ENCODE results near the gene NRM.

Gene NRM

GRCh38 chr6:30716879-30717128 is 26.0 kb upstream of the NRM start:
- Histone ChIP-seq H3K9me2 (replicated peaks; ENCODE audit: insufficient read depth, low read length) (no peaks in the 10 kb centered on the region), H4K20me1 (ENCODE audit: low read depth, low read length) (peaks cover 3% of the 10 kb centered on the region; the same call in 1 of the 2 replicates), H3K4me3 (ENCODE audit: insufficient read depth, low read length, poor library complexity, severe bottlenecking) (peak overlapping the region; percentile 52), H3K27ac (ENCODE audit: low read depth, low read length) (peak overlapping the region; percentile 83), H3K9ac (ENCODE audit: low read length) (peak overlapping the region; percentile 57), H3K36me3 (ENCODE audit: low read length) (peaks cover 14% of the 10 kb centered on the region), H2AFZ (ENCODE audit: low read depth, low read length, severe bottlenecking) (peak overlapping the region; percentile 3), H3K9me3 (ENCODE audit: insufficient read depth, low read length) (no peaks in the 10 kb centered on the region), H3F3A (ENCODE audit: insufficient read depth) (peaks cover 56% of the 10 kb centered on the region), H3K79me2 (ENCODE audit: insufficient read depth, low read length) (peaks cover 25% of the 10 kb centered on the region), H3K27me3 (ENCODE audit: low read length) (no peaks in the 10 kb centered on the region), H3K4me2 (ENCODE audit: low read depth, low read length, poor library complexity, severe bottlenecking) (peak overlapping the region; percentile 81)
- TF ChIP-seq CTCF (IDR thresholded peaks at IDR 0.05; ENCODE audit: insufficient read depth, low read length, poor library complexity, severe bottlenecking) (no peak), EZH2phosphoT487 (conservative IDR thresholded peaks at IDR 0.05; ENCODE audit: low read length) (no peak)

- TF ChIP-seq EZH2phosphoT487 (conservative IDR thresholded peaks at IDR 0.05; ENCODE audit: low read length) (no peak), CTCF (IDR thresholded peaks at IDR 0.05; ENCODE audit: insufficient read depth, low read length, poor library complexity, severe bottlenecking) (no peak)
- H3K4me2 ChIP-seq (ENCODE audit: low read depth, low read length, poor library complexity, severe bottlenecking) = no peak overlapping the region
- H3K4me3 ChIP-seq (ENCODE audit: insufficient read depth, low read length, poor library complexity, severe bottlenecking) = no peak overlapping the region
- no peak overlapping the region; the same call in 1 of the 2 replicates for H3K9ac ChIP-seq (ENCODE audit: low read length)
- no peaks in the 10 kb centered on the region for H3K9me3 ChIP-seq (ENCODE audit: insufficient read depth, low read length)
- H3K27me3 ChIP-seq (ENCODE audit: low read length) = no peaks in the 10 kb centered on the region
- H3K36me3 ChIP-seq (ENCODE audit: low read length) = peaks cover 6% of the 10 kb centered on the region; the same call in 1 of the 2 replicates
- H2AFZ ChIP-seq (ENCODE audit: low read depth, low read length, severe bottlenecking) = no peak overlapping the region
- peaks cover 35% of the 10 kb centered on the region for H3F3A ChIP-seq (ENCODE audit: insufficient read depth)
- H4K20me1 ChIP-seq (ENCODE audit: low read depth, low read length) = no peaks in the 10 kb centered on the region
- H3K27ac ChIP-seq (ENCODE audit: low read depth, low read length) = no peak overlapping the region
- no peaks in the 10 kb centered on the region for H3K9me2 ChIP-seq (replicated peaks; ENCODE audit: insufficient read depth, low read length)
- 0 out of 2 replicates have a peak, but pooled peaks cover 2% of the 10 kb centered on the region for H3K79me2 ChIP-seq (ENCODE audit: insufficient read depth, low read length)
These were observed 23.5 kb upstream of the NRM start for GRCh38 chr6:30714263-30714662.

GRCh38 chr6:30712441-30712945 is 21.7 kb upstream of the NRM start:
- peaks cover 26% of the 10 kb centered on the region for H3F3A ChIP-seq (ENCODE audit: insufficient read depth)
- H3K9me2 ChIP-seq (replicated peaks; ENCODE audit: insufficient read depth, low read length) = no peaks in the 10 kb centered on the region
- no peaks in the 10 kb centered on the region for H3K27me3 ChIP-seq (ENCODE audit: low read length)
- no peaks in the 10 kb centered on the region for H3K9me3 ChIP-seq (ENCODE audit: insufficient read depth, low read length)
- H3K4me3 ChIP-seq (ENCODE audit: insufficient read depth, low read length, poor library complexity, severe bottlenecking) = no peak overlapping the region
- TF ChIP-seq CTCF (IDR thresholded peaks at IDR 0.05; ENCODE audit: insufficient read depth, low read length, poor library complexity, severe bottlenecking) (no peak), EZH2phosphoT487 (conservative IDR thresholded peaks at IDR 0.05; ENCODE audit: low read length) (no peak)
- no peaks in the 10 kb centered on the region for H3K79me2 ChIP-seq (ENCODE audit: insufficient read depth, low read length)
- H3K4me2 ChIP-seq (ENCODE audit: low read depth, low read length, poor library complexity, severe bottlenecking) = no peak overlapping the region
- H4K20me1 ChIP-seq (ENCODE audit: low read depth, low read length) = no peaks in the 10 kb centered on the region
- H3K9ac ChIP-seq (ENCODE audit: low read length) = no peak overlapping the region
- no peak overlapping the region for H3K27ac ChIP-seq (ENCODE audit: low read depth, low read length)
- no peak overlapping the region for H2AFZ ChIP-seq (ENCODE audit: low read depth, low read length, severe bottlenecking)
- H3K36me3 ChIP-seq (ENCODE audit: low read length) = peaks cover 6% of the 10 kb centered on the region; the same call in 1 of the 2 replicates

Measured in SU-DHL-6 (cell line).